OCI-LY7 (cell line): ENCODE measurements around the gene HDAC7. TPM values are rescaled to one million over a fixed set of nuclear protein-coding genes. Genes with fewer than 3 reads are reported as not detected.

Experiments
- BruUV-seq: library from RNA; stranded (reverse); fragments of 400-500 nt; replicated peaks from 2 replicates; lab custom pipeline; 2021; lab: Mats Ljungman, UMichigan
- CTCF ChIA-PET: fragments of 300-600 bp; sonication (Branson Sonifier 250); formaldehyde crosslinking; loops from one replicate; lab custom pipeline; 2022; ENCODE audit warnings: antibody characterized with exemption; ENCODE audit not compliant: unreplicated experiment; lab: Charles Lee
- POLR2A ChIA-PET: fragments of 300-600 bp; sonication (Branson Sonifier 250); formaldehyde crosslinking; loops from one replicate; lab custom pipeline; 2022; ENCODE audit warnings: antibody characterized with exemption; lab: Charles Lee
- DNase-seq: peaks from one replicate; pipeline ENCODE4 v3.0.0-alpha.2; 2015; ENCODE audit warnings: low spot score
- H2AFZ ChIP-seq: fragments of 200-600 bp; sonication (generic), shearing (Covaris generic); 2 replicates; pipeline ENCODE4 v1.6.1; 2014; ENCODE audit warnings: mild to moderate bottlenecking, antibody characterized with exemption, low read length, moderate library complexity
- H3K27ac ChIP-seq: fragments of 200-600 bp; sonication (generic); 2 replicates; pipeline ENCODE4 v1.5.1; 2014; ENCODE audit warnings: mixed run types, low read depth, mild to moderate bottlenecking, moderate library complexity, low read length, inconsistent platforms; ENCODE audit not compliant: poor library complexity, severe bottlenecking
- H3K36me3 ChIP-seq: fragments of 200-600 bp; sonication (generic); 2 replicates; pipeline ENCODE4 v1.6.1; 2014; ENCODE audit warnings: mild to moderate bottlenecking, antibody characterized with exemption, low read length, moderate library complexity, mixed read lengths; ENCODE audit not compliant: insufficient read depth
- H3K4me1 ChIP-seq: fragments of 200-600 bp; sonication (generic); 2 replicates; pipeline ENCODE4 v1.5.1; 2014; ENCODE audit warnings: mild to moderate bottlenecking, low read length; ENCODE audit not compliant: insufficient read depth, poor library complexity, severe bottlenecking
- H3K4me2 ChIP-seq: fragments of 200-600 bp; sonication (generic); 2 replicates; pipeline ENCODE4 v1.6.1; 2014; ENCODE audit warnings: mild to moderate bottlenecking, low read length
- H3K4me3 ChIP-seq: fragments of 200-600 bp; sonication (generic); 2 replicates; pipeline ENCODE4 v1.5.1; 2014; ENCODE audit warnings: mild to moderate bottlenecking, low read depth, low read length; ENCODE audit not compliant: poor library complexity, severe bottlenecking
- H3K79me2 ChIP-seq: fragments of 200-600 bp; sonication (generic); 2 replicates; pipeline ENCODE4 v1.6.1; 2016; ENCODE audit warnings: low read depth, mild to moderate bottlenecking, low read length, moderate library complexity, mixed read lengths; ENCODE audit not compliant: insufficient read depth
- H3K9me2 ChIP-seq: fragments of 200-600 bp; sonication (generic); 2 replicates; pipeline ENCODE4 v1.6.1; 2016; ENCODE audit warnings: mild to moderate bottlenecking, low read length, mixed read lengths; ENCODE audit not compliant: insufficient read depth
- H3K9me3 ChIP-seq: fragments of 200-600 bp; sonication (generic); 2 replicates; pipeline ENCODE4 v1.6.1; 2014; ENCODE audit warnings: mild to moderate bottlenecking, mixed run types, low read length, mixed read lengths
- H4K20me1 ChIP-seq: fragments of 200-600 bp; sonication (generic); 2 replicates; pipeline ENCODE4 v1.6.1; 2014; ENCODE audit warnings: mild to moderate bottlenecking, antibody characterized with exemption, low read length, moderate library complexity, mixed read lengths; ENCODE audit not compliant: insufficient read depth
- EZH2phosphoT487 ChIP-seq: fragments of 200-600 bp; sonication (generic); IDR thresholded peaks from 2 replicates; pipeline ENCODE4 v1.6.1; 2018; ENCODE audit warnings: low read depth, borderline replicate concordance, mild to moderate bottlenecking, mixed run types, antibody characterized with exemption, low read length, moderate library complexity, mixed read lengths
- intact Hi-C: fragments of 100-400 bp; cut with micrococcal nuclease; formaldehyde crosslinking; loops from one replicate; pipeline ENCODE4 v1.10.0; 2022; ENCODE audit not compliant: unreplicated experiment
- total RNA-seq, 2 experiments: library from RNA; depleted of rRNA in 1 of 2; stranded (reverse); fragments of >200 nt in 1 of 2; shearing (Covaris generic) in 1 of 2; gene quantifications; 2 replicates each; pipeline ENCODE4 v1.2.3, GENCODE V29; 2014 to 2022
- TF ChIP-seq, protein P1 (sequence below): fragments of 200-600 bp; sonication (generic); conservative IDR thresholded peaks from 2 replicates; pipeline ENCODE4 v1.5.1; 2014; ENCODE audit warnings: mild to moderate bottlenecking, antibody characterized with exemption, low read length, moderate library complexity, mixed read lengths

The HDAC7 gene
- total RNA-seq, 2 experiments from 2014 or later, result 45.9 to 131 TPM

DNA sequence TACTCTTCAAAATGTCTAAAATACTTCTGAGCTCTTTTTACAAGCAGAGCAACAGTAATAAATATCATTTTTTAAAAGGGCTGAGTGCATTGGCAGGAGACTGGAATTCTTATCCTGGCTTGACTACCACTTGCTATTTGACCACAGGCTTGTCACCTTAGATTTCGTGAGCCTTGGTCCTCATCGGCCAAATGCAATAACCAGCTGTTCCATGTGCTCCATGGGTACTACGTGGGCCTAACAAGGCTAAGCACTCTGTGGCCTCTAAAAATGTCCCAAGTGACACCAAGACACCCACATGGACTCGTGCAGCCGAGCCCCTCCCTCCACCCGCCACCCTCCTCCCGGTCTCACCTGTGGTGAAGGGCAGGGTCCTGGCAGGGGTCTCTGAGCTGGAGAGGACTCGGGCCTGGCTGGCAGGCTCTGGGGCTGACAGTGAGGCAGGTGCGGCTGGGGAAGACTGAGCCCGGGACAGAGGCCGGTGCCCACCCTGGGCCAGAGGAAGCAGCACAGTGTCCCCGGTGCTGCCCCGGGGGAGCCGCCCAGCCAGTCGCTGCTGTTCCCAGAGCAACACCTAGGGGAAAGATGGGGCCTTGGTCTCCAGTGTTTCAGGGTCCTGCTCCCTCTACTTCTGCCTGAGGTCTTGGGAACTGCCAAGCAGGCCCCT, 26.6 kb downstream of the HDAC7 start:
- no peak overlapping the region for H3K4me3 ChIP-seq
- TF ChIP-seq EZH2phosphoT487, result no peak
- TF ChIP-seq, protein P1, sequence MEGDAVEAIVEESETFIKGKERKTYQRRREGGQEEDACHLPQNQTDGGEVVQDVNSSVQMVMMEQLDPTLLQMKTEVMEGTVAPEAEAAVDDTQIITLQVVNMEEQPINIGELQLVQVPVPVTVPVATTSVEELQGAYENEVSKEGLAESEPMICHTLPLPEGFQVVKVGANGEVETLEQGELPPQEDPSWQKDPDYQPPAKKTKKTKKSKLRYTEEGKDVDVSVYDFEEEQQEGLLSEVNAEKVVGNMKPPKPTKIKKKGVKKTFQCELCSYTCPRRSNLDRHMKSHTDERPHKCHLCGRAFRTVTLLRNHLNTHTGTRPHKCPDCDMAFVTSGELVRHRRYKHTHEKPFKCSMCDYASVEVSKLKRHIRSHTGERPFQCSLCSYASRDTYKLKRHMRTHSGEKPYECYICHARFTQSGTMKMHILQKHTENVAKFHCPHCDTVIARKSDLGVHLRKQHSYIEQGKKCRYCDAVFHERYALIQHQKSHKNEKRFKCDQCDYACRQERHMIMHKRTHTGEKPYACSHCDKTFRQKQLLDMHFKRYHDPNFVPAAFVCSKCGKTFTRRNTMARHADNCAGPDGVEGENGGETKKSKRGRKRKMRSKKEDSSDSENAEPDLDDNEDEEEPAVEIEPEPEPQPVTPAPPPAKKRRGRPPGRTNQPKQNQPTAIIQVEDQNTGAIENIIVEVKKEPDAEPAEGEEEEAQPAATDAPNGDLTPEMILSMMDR, result no peak
- no TSS peak for BruUV-seq
- H3K27ac ChIP-seq, result no peak overlapping the region
- H4K20me1 ChIP-seq, result no peaks in the 10 kb centered on the region
- H3K4me2 ChIP-seq, result no peak overlapping the region
- H3K9me3 ChIP-seq, result no peaks in the 10 kb centered on the region
- ChIA-PET CTCF (interaction anchor here (1.2 to 2.0 kb wide), 2 partner anchors 42 to 45 kb away, joined by 3 to 5 read pairs; no protein-coding TSS in a partner anchor), POLR2A (interaction anchor here (0.7 kb wide), 1 partner anchor 54 kb away, joined by 4 read pairs; no protein-coding TSS in a partner anchor)
- H3K36me3 ChIP-seq, result peaks cover 85% of the 10 kb centered on the region
- no peaks in the 10 kb centered on the region for H3K79me2 ChIP-seq
- peaks cover 9% of the 10 kb centered on the region for H3K4me1 ChIP-seq
- H2AFZ ChIP-seq, result no peak overlapping the region
- H3K9me2 ChIP-seq, result no peaks in the 10 kb centered on the region
- DNase-seq, result no peak
- intact Hi-C loops, result no loop called here

DNA sequence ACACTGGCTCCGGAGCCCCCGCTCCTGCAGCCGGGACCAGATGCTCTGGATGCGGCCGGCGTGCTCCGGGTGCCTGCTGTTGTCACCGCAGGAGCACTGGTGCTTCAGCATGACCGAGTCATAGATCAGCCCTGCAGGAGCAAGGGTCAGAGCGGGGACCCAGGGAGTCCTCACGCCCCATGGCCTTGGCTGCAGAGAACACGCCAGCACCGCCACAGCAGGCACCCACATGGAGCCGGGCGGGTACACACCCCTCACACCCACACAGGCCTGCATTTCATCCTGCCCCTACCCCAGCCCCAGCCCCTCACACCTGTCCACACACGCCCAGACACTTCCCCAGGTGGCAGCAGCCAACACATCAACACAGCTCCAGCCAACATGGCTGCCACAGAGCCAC, 27.8 kb downstream of the HDAC7 start:
- intact Hi-C loops, result no loop called here
- Histone ChIP-seq H3K27ac (no peak overlapping the region), H2AFZ (no peak overlapping the region), H3K4me2 (no peak overlapping the region), H4K20me1 (no peaks in the 10 kb centered on the region), H3K79me2 (no peaks in the 10 kb centered on the region), H3K4me3 (no peak overlapping the region), H3K36me3 (peaks cover 90% of the 10 kb centered on the region), H3K4me1 (no peaks in the 10 kb centered on the region), H3K9me3 (no peaks in the 10 kb centered on the region), H3K9me2 (no peaks in the 10 kb centered on the region)
- ChIA-PET CTCF (interaction anchor here (0.6 to 2.0 kb wide), 3 partner anchors 17 to 47 kb away, joined by 3 to 5 read pairs (median 3); no protein-coding TSS in a partner anchor), POLR2A (no interaction called here)
- TF ChIP-seq, protein P1, result no peak
- TF ChIP-seq EZH2phosphoT487, result no peak
- BruUV-seq, result no TSS peak
- DNase-seq, result no peak

DNA sequence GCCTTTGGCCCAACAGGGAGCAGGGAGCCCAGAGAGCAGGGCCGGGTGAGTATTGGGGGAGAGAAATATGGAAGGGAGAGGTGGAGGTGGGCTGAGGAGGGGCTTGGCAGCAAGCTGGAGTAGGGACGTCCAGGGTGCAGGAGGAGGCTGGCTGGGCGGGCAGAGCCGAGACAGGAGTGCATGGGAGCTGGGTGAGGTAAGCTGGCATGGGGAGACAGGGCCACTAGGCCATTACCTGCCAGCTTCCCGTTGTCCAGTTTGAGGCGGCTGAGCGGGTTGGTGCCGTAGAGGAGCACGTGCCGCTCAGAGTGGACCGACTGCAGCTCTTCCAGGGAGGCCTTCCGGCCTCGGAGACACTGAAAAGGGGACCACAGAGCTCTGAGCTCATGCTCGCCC, 28.4 kb downstream of the HDAC7 start:
- CTCF ChIA-PET, result interaction anchor here (0.6 kb wide), 1 partner anchor 17 kb away, joined by 3 read pairs; no protein-coding TSS in a partner anchor
- no peaks in the 10 kb centered on the region for H3K4me1 ChIP-seq

More for the DNA sequence above, 28.4 kb downstream of the HDAC7 start:
- Histone ChIP-seq H3K79me2 (no peaks in the 10 kb centered on the region), H3K9me2 (no peaks in the 10 kb centered on the region), H3K9me3 (no peaks in the 10 kb centered on the region), H4K20me1 (no peaks in the 10 kb centered on the region), H2AFZ (no peak overlapping the region), H3K27ac (no peak overlapping the region), H3K36me3 (peaks cover 90% of the 10 kb centered on the region), H3K4me3 (no peak overlapping the region), H3K4me2 (no peak overlapping the region)
- no TSS peak for BruUV-seq
- POLR2A ChIA-PET, result no interaction called here
- intact Hi-C loops, result no loop called here
- TF ChIP-seq, protein P1, result no peak
- no peak for TF ChIP-seq EZH2phosphoT487
- no peak for DNase-seq
